ENCODE measurements around the gene TMEM132E. TPM values are rescaled to one million over a fixed set of nuclear protein-coding genes. Genes with fewer than 3 reads are reported as not detected.

TMEM132E gene
- total and polyA plus RNA-seq, 10 of the 15 experiments (the other 5 are each of a cell fraction or from before 2014, with no cell fraction given) = not detected

- ChIA-PET SMC1A (ENCODE audit: uncharacterized antibody, unreplicated experiment) (no interaction called here), CTCF (no interaction called here), RAD21 (ENCODE audit: unreplicated experiment) (no interaction called here), POLR2A (no interaction called here)
- no peak overlapping the region for H3K27ac ChIP-seq (ENCODE audit: control insufficient read depth, insufficient read depth)
- peaks cover 19 to 25% of the 10 kb centered on the region in 2 experiments for H3K27me3 ChIP-seq (replicated peaks in 1 of 2; ENCODE audit: control insufficient read depth in 2 of 2, insufficient read depth in 2 of 2, low read length in 1 of 2)
- H3K4me1 ChIP-seq (ENCODE audit: control insufficient read depth, insufficient read depth, low read length) = no peaks in the 10 kb centered on the region
- no peak overlapping the region for H3K4me3 ChIP-seq
- H2AFZ ChIP-seq (ENCODE audit: control insufficient read depth, low read depth, low read length) = no peak overlapping the region
- ATAC-seq = no peak
- FAIRE-seq = no peak
- H3K79me2 ChIP-seq (ENCODE audit: control insufficient read depth, insufficient read depth, low read length) = no peaks in the 10 kb centered on the region
- peaks cover 2% of the 10 kb centered on the region; the same call in 1 of the 2 replicates for H4K20me1 ChIP-seq (ENCODE audit: control insufficient read depth, insufficient read depth)
- H3K9me3 ChIP-seq (replicated peaks; ENCODE audit: control insufficient read depth, insufficient read depth, low read length) = no peaks in the 10 kb centered on the region
- H3K4me2 ChIP-seq (ENCODE audit: control insufficient read depth, insufficient read depth) = no peak overlapping the region
- H3K9ac ChIP-seq (ENCODE audit: control insufficient read depth, insufficient read depth, low read length) = no peak overlapping the region
- intact Hi-C loops (cut with micrococcal nuclease; ENCODE audit: unreplicated experiment) (no loop called here), in situ Hi-C loops (cut with MboI) (no loop called here)
- TF ChIP-seq, protein P1, sequence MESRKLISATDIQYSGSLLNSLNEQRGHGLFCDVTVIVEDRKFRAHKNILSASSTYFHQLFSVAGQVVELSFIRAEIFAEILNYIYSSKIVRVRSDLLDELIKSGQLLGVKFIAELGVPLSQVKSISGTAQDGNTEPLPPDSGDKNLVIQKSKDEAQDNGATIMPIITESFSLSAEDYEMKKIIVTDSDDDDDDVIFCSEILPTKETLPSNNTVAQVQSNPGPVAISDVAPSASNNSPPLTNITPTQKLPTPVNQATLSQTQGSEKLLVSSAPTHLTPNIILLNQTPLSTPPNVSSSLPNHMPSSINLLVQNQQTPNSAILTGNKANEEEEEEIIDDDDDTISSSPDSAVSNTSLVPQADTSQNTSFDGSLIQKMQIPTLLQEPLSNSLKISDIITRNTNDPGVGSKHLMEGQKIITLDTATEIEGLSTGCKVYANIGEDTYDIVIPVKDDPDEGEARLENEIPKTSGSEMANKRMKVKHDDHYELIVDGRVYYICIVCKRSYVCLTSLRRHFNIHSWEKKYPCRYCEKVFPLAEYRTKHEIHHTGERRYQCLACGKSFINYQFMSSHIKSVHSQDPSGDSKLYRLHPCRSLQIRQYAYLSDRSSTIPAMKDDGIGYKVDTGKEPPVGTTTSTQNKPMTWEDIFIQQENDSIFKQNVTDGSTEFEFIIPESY (IDR thresholded peaks at IDR 0.05) = no peak
- no peak for TF ChIP-seq FOS (IDR thresholded peaks at IDR 0.05; ENCODE audit: borderline replicate concordance, extremely low read depth, insufficient read length)
- TF ChIP-seq ASH2L (IDR thresholded peaks at IDR 0.05; ENCODE audit: borderline replicate concordance, low read depth) = no peak
- TF ChIP-seq LARP7 (IDR thresholded peaks at IDR 0.05) = no peak
- no peak for TF ChIP-seq SIN3A (IDR thresholded peaks at IDR 0.05; ENCODE audit: low read depth, low read length)
- TF ChIP-seq SUZ12 (IDR thresholded peaks at IDR 0.05; ENCODE audit: unreplicated experiment) = no peak
- TF ChIP-seq HDAC6 (IDR thresholded peaks at IDR 0.05; ENCODE audit: unreplicated experiment) = no peak
- no peak for TF ChIP-seq MTA3 (IDR thresholded peaks at IDR 0.05; ENCODE audit: borderline replicate concordance, low read length)
- TF ChIP-seq HCFC1 (IDR thresholded peaks at IDR 0.05; ENCODE audit: low read length) = no peak
- no peak for TF ChIP-seq IRF4 (IDR thresholded peaks at IDR 0.05; ENCODE audit: low read depth, low read length)
- no peak for TF ChIP-seq MTA2 (IDR thresholded peaks at IDR 0.05; ENCODE audit: low read depth)
- 0% methylated on average over 11 of the region's 11 CpGs for WGBS (ENCODE audit: insufficient coverage, insufficient replicate concordance, low lambda C conversion rate, missing lambda C conversion rate)
- no peak for DNase-seq (ENCODE audit: low read depth, low spot score)
- BruUV-seq (replicated peaks) = no TSS peak
- H3K36me3 ChIP-seq (ENCODE audit: control insufficient read depth in 2 of 2, insufficient read depth in 2 of 2, low read length in 1 of 2) = no peaks in the 10 kb centered on the region
Observed at GRCh38 chr17:34578656-34579016, 746 bp upstream of the TMEM132E start.

Measured in GM12878 (cell line).